Activated CD4-positive, alpha-beta memory T cell treated with anti-CD3 and anti-CD28 coated beads, Interleukin-2, amount 10 ng/mL, durations not matched to agents 7 days and 5 days (primary cell): ENCODE data around the gene CALN1. TPM values are rescaled to one million over a fixed set of nuclear protein-coding genes. Genes with fewer than 3 reads are reported as not detected.

ENCODE experiments used
- CTCF ChIA-PET: fragments of 350-600 bp; sonication (Branson Sonifier 250); formaldehyde crosslinking; loops from one replicate; lab custom pipeline; 2021; ENCODE audit warnings: antibody characterized with exemption, inconsistent platforms; lab: Charles Lee
- POLR2A ChIA-PET: fragments of 350-600 bp; sonication (Branson Sonifier 250); formaldehyde crosslinking; loops from one replicate; lab custom pipeline; 2021; ENCODE audit warnings: antibody characterized with exemption; lab: Charles Lee
- DNase-seq: peaks from one replicate; pipeline ENCODE4 v3.0.0-alpha.2; 2020
- H3K27ac Mint-ChIP-seq: one replicate; pipeline ENCODE4 v1.8.0; 2021; ENCODE audit warnings: mild to moderate bottlenecking, mixed read lengths
- H3K27me3 Mint-ChIP-seq: one replicate; pipeline ENCODE4 v1.8.0; 2021; ENCODE audit warnings: mixed read lengths
- H3K36me3 Mint-ChIP-seq: one replicate; pipeline ENCODE4 v1.8.0; 2021; ENCODE audit warnings: low read depth, mixed read lengths
- H3K4me1 Mint-ChIP-seq: one replicate; pipeline ENCODE4 v1.8.0; 2021; ENCODE audit warnings: mixed read lengths
- H3K4me3 Mint-ChIP-seq: one replicate; pipeline ENCODE4 v1.8.0; 2021; ENCODE audit warnings: mild to moderate bottlenecking, mixed read lengths
- H3K9me3 Mint-ChIP-seq: one replicate; pipeline ENCODE4 v1.8.0; 2021; ENCODE audit warnings: mixed read lengths
- total RNA-seq, 2 experiments: library from RNA; stranded (reverse); gene quantifications; one replicate each; pipeline ENCODE4 v1.2.3, GENCODE V29; 2021

CALN1 gene
- total RNA-seq, 2 experiments from 2014 or later = not detected

DNA sequence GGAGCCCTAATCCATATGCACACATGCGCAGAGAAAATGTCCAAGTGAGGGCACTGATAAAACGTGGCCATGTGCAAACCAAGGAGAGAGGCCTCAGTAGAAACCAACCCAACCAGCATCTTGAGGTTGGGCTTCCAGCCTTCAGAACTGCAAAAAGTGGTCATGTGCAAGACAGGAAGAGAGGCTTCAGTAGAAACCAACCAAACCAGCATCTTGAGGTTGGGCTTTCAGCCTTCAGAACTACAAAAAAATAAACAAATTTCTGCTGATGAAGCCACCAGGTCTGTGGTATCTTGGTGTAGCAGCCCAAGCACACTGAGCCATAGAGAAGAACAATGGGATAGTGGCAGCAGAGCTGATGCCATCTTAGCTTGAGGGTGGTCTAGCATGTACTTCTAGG lies 371.5 kb downstream of the CALN1 start:
- DNase-seq = no peak
- CTCF ChIA-PET = no interaction called here
- Mint-ChIP-seq H3K9me3 (peaks cover 5% of the 10 kb centered on the region), H3K4me1 (no peaks in the 10 kb centered on the region), H3K27ac (no peak overlapping the region), H3K27me3 (no peaks in the 10 kb centered on the region), H3K36me3 (no peaks in the 10 kb centered on the region), H3K4me3 (no peak overlapping the region)
- POLR2A ChIA-PET = no interaction called here

DNA sequence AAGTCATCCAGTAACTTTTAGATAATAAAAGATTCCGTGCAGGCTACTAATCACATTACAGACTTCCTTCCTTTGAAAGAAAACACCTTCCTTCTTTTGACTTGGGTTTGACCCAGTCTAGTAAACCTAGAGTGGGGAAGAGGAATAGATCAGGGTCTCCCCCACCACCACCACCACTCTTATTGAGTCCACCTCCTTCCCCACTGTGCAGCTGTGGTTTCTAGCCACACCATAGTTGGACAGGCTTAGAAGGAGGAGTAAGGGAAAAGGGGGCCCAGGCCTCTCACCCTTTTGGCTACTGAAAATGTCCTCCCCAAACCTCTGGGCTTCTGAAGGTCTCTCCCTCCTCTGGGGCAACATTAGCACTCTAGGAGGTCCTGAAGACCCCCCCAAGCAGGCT lies 372.7 kb downstream of the CALN1 start:
- Mint-ChIP-seq H3K9me3 (peaks cover 2% of the 10 kb centered on the region), H3K36me3 (no peaks in the 10 kb centered on the region), H3K4me1 (no peaks in the 10 kb centered on the region), H3K27me3 (no peaks in the 10 kb centered on the region), H3K4me3 (no peak overlapping the region), H3K27ac (no peak overlapping the region)
- DNase-seq = no peak
- POLR2A ChIA-PET = no interaction called here
- CTCF ChIA-PET = no interaction called here

DNA sequence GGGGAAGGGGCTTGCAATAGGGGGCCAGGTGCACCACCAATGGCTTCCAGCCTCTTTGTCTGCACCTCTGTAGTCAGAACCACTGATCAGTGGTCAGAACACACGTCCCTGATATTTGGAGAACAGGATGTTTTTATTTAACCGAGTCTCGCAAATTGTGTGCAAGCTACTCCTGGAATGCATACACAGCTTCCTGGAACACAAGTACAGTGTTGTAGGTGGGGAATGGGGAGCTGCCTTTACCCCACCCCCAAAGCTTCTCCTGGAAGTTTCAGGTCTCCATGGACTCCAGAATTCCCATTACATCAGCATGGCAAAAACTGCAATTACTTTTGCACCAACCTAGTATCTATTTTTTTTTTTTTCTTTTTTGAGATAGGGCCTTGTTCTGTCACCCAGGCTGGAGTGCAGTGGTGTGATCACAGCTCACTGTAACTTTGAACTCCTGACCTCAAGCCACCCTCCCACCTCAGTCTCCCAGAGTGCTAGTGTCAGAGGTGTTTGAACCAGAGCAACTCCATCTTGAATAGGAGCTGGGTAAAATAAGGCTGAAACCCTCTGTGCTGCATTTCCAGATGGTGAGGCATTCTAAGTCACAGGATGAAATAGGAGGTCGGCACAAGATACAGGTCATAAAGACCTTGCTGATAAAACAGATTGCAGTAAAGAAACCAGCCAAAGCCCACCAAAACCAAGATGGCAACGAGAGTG lies 374.0 kb downstream of the CALN1 start:
- Mint-ChIP-seq H3K4me1 (no peaks in the 10 kb centered on the region), H3K27ac (no peak overlapping the region), H3K27me3 (no peaks in the 10 kb centered on the region), H3K36me3 (no peaks in the 10 kb centered on the region), H3K4me3 (no peak overlapping the region), H3K9me3 (peaks cover 8% of the 10 kb centered on the region)
- CTCF ChIA-PET = no interaction called here
- no peak for DNase-seq
- POLR2A ChIA-PET = no interaction called here

- no peaks in the 10 kb centered on the region for H3K27me3 Mint-ChIP-seq
- no peak overlapping the region for H3K27ac Mint-ChIP-seq
- CTCF ChIA-PET = no interaction called here
- no peak overlapping the region for H3K4me3 Mint-ChIP-seq
- no peaks in the 10 kb centered on the region for H3K36me3 Mint-ChIP-seq
- no peak for DNase-seq
- peaks cover 12% of the 10 kb centered on the region for H3K9me3 Mint-ChIP-seq
- POLR2A ChIA-PET = no interaction called here
- no peaks in the 10 kb centered on the region for H3K4me1 Mint-ChIP-seq
Measured at GRCh38 chr7:72037516-72037915, 374.6 kb downstream of the CALN1 start.

DNA sequence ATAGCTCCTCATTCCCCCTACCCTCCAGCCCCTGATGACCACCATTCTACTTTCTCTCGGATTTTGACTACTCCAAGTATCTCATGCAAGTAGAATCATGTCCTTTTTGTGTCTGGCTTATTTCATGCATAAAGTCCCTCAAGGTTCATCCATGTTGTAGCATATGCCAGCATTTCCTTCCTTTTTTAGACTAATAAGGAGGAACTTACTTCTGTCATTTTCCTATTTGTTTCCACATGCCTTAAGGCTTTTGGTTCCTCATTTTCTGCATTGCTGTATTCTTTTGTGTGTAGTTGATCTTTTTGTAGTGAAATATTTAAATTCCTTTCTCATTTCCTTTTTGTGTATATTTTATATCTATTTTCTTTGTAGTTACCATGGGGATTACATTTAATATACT lies 376.9 kb downstream of the CALN1 start:
- no peak for DNase-seq
- Mint-ChIP-seq H3K27me3 (no peaks in the 10 kb centered on the region), H3K36me3 (no peaks in the 10 kb centered on the region), H3K4me3 (no peak overlapping the region), H3K27ac (no peak overlapping the region), H3K4me1 (no peaks in the 10 kb centered on the region), H3K9me3 (peaks cover 16% of the 10 kb centered on the region)
- ChIA-PET POLR2A (no interaction called here), CTCF (no interaction called here)

DNA sequence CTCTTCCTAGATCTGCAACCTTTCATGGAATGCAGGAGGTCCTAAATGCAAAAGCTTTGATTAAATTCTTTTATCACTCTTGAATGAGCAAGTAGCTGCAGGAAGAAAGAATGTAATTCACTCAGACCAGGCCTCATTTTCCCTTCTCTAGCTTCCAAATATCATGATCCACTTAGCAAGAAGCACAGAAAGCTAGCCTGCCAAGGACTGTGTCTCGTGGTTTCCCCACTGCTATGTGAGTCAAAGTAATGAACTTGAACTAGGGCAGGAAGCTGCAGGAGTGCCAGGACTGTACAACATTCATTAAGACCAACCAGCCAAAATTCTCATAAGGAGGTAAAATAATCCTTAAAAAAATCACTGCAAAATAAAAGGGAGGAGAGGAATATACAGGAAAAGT lies 379.2 kb downstream of the CALN1 start:
- CTCF ChIA-PET = no interaction called here
- POLR2A ChIA-PET = no interaction called here

DNA sequence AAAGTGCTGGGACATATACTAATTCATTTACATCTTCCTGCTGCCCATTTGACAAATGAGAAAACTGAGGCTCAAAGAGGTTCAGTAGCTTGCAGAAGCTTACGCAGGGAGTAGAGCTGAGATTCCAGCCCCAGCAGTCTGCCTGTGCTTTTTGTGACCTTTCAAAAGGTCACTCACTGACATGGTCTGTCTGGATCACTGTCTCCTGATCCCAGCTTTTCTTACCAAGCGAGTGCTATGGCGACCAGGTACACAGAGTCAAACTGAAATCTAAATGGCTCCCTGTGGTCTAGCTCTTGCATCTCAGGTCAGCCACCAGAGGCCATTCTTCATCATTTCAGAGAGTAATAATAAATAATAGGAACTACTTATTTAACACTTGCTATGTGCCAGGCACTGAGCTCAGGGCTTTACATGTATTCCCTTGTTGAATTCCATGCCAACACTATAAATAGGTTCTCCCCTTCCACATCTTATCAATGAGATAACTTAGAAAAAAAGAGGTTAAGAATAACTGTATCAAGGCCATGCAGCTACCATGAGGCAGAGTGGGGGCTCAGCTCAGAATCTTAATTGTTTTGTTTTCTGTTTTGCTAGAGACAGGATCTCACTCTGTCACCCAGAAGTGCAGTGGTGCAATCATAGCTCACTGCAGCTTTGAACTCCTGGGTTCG lies 381.0 kb downstream of the CALN1 start:
- no peaks in the 10 kb centered on the region for H3K4me1 Mint-ChIP-seq
- no peaks in the 10 kb centered on the region for H3K27me3 Mint-ChIP-seq
- DNase-seq = no peak
- no peaks in the 10 kb centered on the region for H3K36me3 Mint-ChIP-seq
- CTCF ChIA-PET = no interaction called here
- H3K4me3 Mint-ChIP-seq = no peak overlapping the region
- H3K27ac Mint-ChIP-seq = no peak overlapping the region
- H3K9me3 Mint-ChIP-seq = peaks cover 22% of the 10 kb centered on the region
- POLR2A ChIA-PET = no interaction called here

More for the DNA sequence above, 379.2 kb downstream of the CALN1 start:
- Mint-ChIP-seq H3K36me3 (no peaks in the 10 kb centered on the region), H3K27me3 (no peaks in the 10 kb centered on the region), H3K9me3 (peaks cover 19% of the 10 kb centered on the region), H3K27ac (no peak overlapping the region), H3K4me3 (no peak overlapping the region), H3K4me1 (no peaks in the 10 kb centered on the region)
- no peak for DNase-seq

- Mint-ChIP-seq H3K27me3 (no peaks in the 10 kb centered on the region), H3K27ac (no peak overlapping the region), H3K36me3 (no peaks in the 10 kb centered on the region), H3K9me3 (peaks cover 35% of the 10 kb centered on the region), H3K4me3 (no peak overlapping the region), H3K4me1 (no peaks in the 10 kb centered on the region)
- ChIA-PET POLR2A (no interaction called here), CTCF (no interaction called here)
- DNase-seq = no peak
Measured at GRCh38 chr7:72028267-72028666, 383.9 kb downstream of the CALN1 start.

GRCh38 chr7:72025381-72025960 lies 386.7 kb downstream of the CALN1 start:
- no peak overlapping the region for H3K4me3 Mint-ChIP-seq
- POLR2A ChIA-PET = no interaction called here
- no peaks in the 10 kb centered on the region for H3K4me1 Mint-ChIP-seq
- H3K27me3 Mint-ChIP-seq = no peaks in the 10 kb centered on the region
- H3K36me3 Mint-ChIP-seq = no peaks in the 10 kb centered on the region
- peaks cover 35% of the 10 kb centered on the region for H3K9me3 Mint-ChIP-seq
- H3K27ac Mint-ChIP-seq = no peak overlapping the region
- CTCF ChIA-PET = no interaction called here
- no peak for DNase-seq

DNA sequence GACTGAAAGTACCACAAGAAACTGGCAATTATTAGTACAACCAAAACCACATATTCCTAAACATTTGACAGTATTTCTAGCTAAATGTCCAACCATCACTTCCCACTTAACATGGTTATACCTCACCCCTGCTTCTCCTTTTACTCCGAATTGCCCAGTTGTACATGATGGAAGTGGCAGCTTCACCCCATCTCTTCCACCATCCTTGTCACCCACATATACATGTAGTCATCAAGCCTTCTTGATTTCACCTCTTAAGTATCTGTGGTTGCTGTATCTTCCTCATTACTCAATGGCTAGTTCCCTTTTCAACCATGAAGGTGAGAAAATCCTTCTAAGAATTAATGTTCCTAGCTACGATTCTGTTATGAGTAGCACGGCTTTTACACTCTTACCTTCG lies 388.2 kb downstream of the CALN1 start:
- POLR2A ChIA-PET = no interaction called here
- Mint-ChIP-seq H3K4me1 (no peaks in the 10 kb centered on the region), H3K36me3 (no peaks in the 10 kb centered on the region), H3K9me3 (peaks cover 32% of the 10 kb centered on the region), H3K27me3 (no peaks in the 10 kb centered on the region), H3K27ac (no peak overlapping the region), H3K4me3 (no peak overlapping the region)
- DNase-seq = no peak
- CTCF ChIA-PET = no interaction called here

- ChIA-PET CTCF (no interaction called here), POLR2A (no interaction called here)
- no peak for DNase-seq
- Mint-ChIP-seq H3K9me3 (peaks cover 34% of the 10 kb centered on the region), H3K27me3 (no peaks in the 10 kb centered on the region), H3K4me3 (no peak overlapping the region), H3K27ac (no peak overlapping the region), H3K4me1 (no peaks in the 10 kb centered on the region), H3K36me3 (no peaks in the 10 kb centered on the region)
Measured at GRCh38 chr7:72021716-72022115, 390.4 kb downstream of the CALN1 start.

DNA sequence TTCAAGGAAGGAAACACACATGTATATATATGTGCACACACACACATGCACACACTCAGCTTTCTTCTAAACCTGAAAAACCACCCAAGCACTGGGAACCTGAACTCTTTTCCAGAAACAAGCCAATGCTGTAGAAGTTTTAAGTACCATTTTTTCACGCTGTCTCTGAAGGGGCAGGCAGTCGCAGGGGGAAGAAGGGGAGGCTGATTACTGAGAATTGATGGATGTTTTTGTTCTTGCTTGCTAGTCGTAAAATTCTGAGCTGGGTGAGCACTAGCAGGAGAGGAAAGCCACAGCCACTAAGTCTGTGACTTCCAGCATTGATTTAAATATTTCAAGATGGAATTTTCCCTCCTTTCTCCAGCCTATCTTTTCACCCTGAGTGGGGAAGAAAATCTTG lies 391.8 kb downstream of the CALN1 start:
- Mint-ChIP-seq H3K27ac (no peak overlapping the region), H3K36me3 (no peaks in the 10 kb centered on the region), H3K4me1 (no peaks in the 10 kb centered on the region), H3K27me3 (no peaks in the 10 kb centered on the region), H3K9me3 (peaks cover 26% of the 10 kb centered on the region), H3K4me3 (no peak overlapping the region)
- CTCF ChIA-PET = no interaction called here
- DNase-seq = no peak
- POLR2A ChIA-PET = no interaction called here

- Mint-ChIP-seq H3K36me3 (no peaks in the 10 kb centered on the region), H3K27me3 (no peaks in the 10 kb centered on the region), H3K27ac (no peak overlapping the region), H3K4me1 (no peaks in the 10 kb centered on the region), H3K4me3 (no peak overlapping the region), H3K9me3 (peaks cover 23% of the 10 kb centered on the region)
- POLR2A ChIA-PET = no interaction called here
- DNase-seq = no peak
- CTCF ChIA-PET = no interaction called here
Measured at GRCh38 chr7:72019436-72019835, 392.7 kb downstream of the CALN1 start.

GRCh38 chr7:72017756-72018155 lies 394.4 kb downstream of the CALN1 start:
- no peaks in the 10 kb centered on the region for H3K36me3 Mint-ChIP-seq
- no peak for DNase-seq
- ChIA-PET POLR2A (no interaction called here), CTCF (no interaction called here)
- H3K27ac Mint-ChIP-seq = no peak overlapping the region
- no peak overlapping the region for H3K4me3 Mint-ChIP-seq
- H3K4me1 Mint-ChIP-seq = no peaks in the 10 kb centered on the region
- H3K27me3 Mint-ChIP-seq = no peaks in the 10 kb centered on the region
- peaks cover 18% of the 10 kb centered on the region for H3K9me3 Mint-ChIP-seq
